Endothelial cell of umbilical vein (primary cell): ENCODE measurements around the gene ZNF598. TPM values are rescaled to one million over a fixed set of nuclear protein-coding genes. Genes with fewer than 3 reads are reported as not detected.

Experiments
- BruUV-seq: library from RNA; stranded (reverse); fragments of 400-500 nt; replicated peaks from 2 replicates; lab custom pipeline; 2021; lab: Mats Ljungman, UMichigan
- CTCF ChIA-PET: fragments of 300-600, 350-600 bp; sonication (Branson Sonifier 250); formaldehyde crosslinking; loops from one replicate; lab custom pipeline; 2021; ENCODE audit warnings: antibody characterized with exemption, inconsistent platforms; lab: Charles Lee
- POLR2A ChIA-PET: fragments of 300-600, 350-600 bp; sonication (Branson Sonifier 250); formaldehyde crosslinking; loops from one replicate; lab custom pipeline; 2021; ENCODE audit warnings: antibody characterized with exemption, inconsistent platforms; lab: Charles Lee
- DNase-seq: peaks from one replicate; pipeline ENCODE4 v3.0.0-alpha.2; 2011; ENCODE audit warnings: low read depth, low spot score
- FAIRE-seq: peaks from 2 replicates; lab custom pipeline; 2011; peaks lifted over from hg19 to GRCh38; lab: Jason Lieb, UNC
- H2AFZ ChIP-seq: 2 replicates; pipeline ENCODE4 v1.6.0; 2012; ENCODE audit warnings: low read depth, low read length, control low read depth, inconsistent platforms
- H3K27ac ChIP-seq: 2 replicates; pipeline ENCODE4 v1.5.1; 2011; ENCODE audit warnings: low read depth, mild to moderate bottlenecking, control low read depth, low read length, moderate library complexity; ENCODE audit not compliant: insufficient read depth
- H3K27me3 ChIP-seq, 2 experiments: 2 replicates each; pipeline versions ENCODE4 v1.6.0 to v1.6.1; 2011; ENCODE audit warnings: low read length in 2 of 2, mixed read lengths in 1 of 2; ENCODE audit not compliant: control insufficient read depth in 2 of 2, insufficient read depth in 2 of 2
- H3K36me3 ChIP-seq, 2 experiments: 2 replicates in 1 of 2; 3 replicates in 1 of 2; pipeline ENCODE4 v1.5.1; 2011; ENCODE audit warnings: low read length in 2 of 2, mild to moderate bottlenecking in 1 of 2, moderate library complexity in 1 of 2; ENCODE audit not compliant: control insufficient read depth in 2 of 2, insufficient read depth in 2 of 2; ENCODE audit errors: extremely low read depth in 1 of 2
- H3K4me1 ChIP-seq: 3 replicates; pipeline ENCODE4 v1.5.1; 2011; ENCODE audit warnings: mild to moderate bottlenecking, low read length; ENCODE audit not compliant: control insufficient read depth, insufficient read depth; ENCODE audit errors: extremely low read depth
- H3K4me2 ChIP-seq: 2 replicates; pipeline ENCODE4 v1.6.1; 2011; ENCODE audit warnings: low read length, control low read depth, mixed read lengths; ENCODE audit not compliant: insufficient read depth
- H3K4me3 ChIP-seq, 3 experiments: fragments of 200-600 bp in 1 of 3; sonication (generic), shearing (Covaris generic) in 1 of 3; replicated peaks in 1 of 3; 2 replicates each; pipeline ENCODE4 v1.5.1; 2011 to 2016; ENCODE audit warnings: control low read depth in 3 of 3, low read length in 3 of 3, mild to moderate bottlenecking in 2 of 3, inconsistent platforms in 1 of 3, low read depth in 1 of 3, moderate library complexity in 1 of 3; ENCODE audit not compliant: insufficient read depth in 1 of 3
- H3K79me2 ChIP-seq: 2 replicates; pipeline ENCODE4 v1.6.0; 2012; ENCODE audit warnings: low read length, inconsistent platforms; ENCODE audit not compliant: control insufficient read depth, insufficient read depth
- H3K9ac ChIP-seq: replicated peaks from 2 replicates; pipeline ENCODE3; 2011; ENCODE audit warnings: low read length, control low read depth; ENCODE audit not compliant: insufficient read depth; ENCODE audit errors: extremely low read depth
- H3K9me1 ChIP-seq: replicated peaks from 3 replicates; pipeline ENCODE4 v1.6.0; 2011; ENCODE audit warnings: mild to moderate bottlenecking, low read length; ENCODE audit not compliant: control insufficient read depth, insufficient read depth; ENCODE audit errors: extremely low read depth
- H3K9me3 ChIP-seq: replicated peaks from 2 replicates; pipeline ENCODE4 v1.5.1; 2012; ENCODE audit warnings: low read length, inconsistent platforms; ENCODE audit not compliant: control insufficient read depth, insufficient read depth
- H4K20me1 ChIP-seq: replicated peaks from 2 replicates; pipeline ENCODE3; 2011; ENCODE audit warnings: mild to moderate bottlenecking, low read length; ENCODE audit not compliant: control insufficient read depth, insufficient read depth; ENCODE audit errors: extremely low read depth
- FOS ChIP-seq: IDR thresholded peaks from 2 replicates; pipeline ENCODE4 v1.6.1; 2011; ENCODE audit warnings: mild to moderate bottlenecking, low read length, moderate library complexity, borderline replicate concordance; ENCODE audit not compliant: insufficient read depth
- POLR2A ChIP-seq: IDR thresholded peaks from 2 replicates; pipeline ENCODE4 v1.6.1; 2012; ENCODE audit warnings: low read depth, mild to moderate bottlenecking, control low read depth, low read length
- POLR2AphosphoS5 ChIP-seq: IDR thresholded peaks from 2 replicates; pipeline ENCODE4 v1.6.1; 2012; ENCODE audit warnings: low read depth, mild to moderate bottlenecking, control low read depth, low read length, moderate library complexity; ENCODE audit not compliant: insufficient read depth
- dilution Hi-C: fragments of 300-500 bp; cut with MboI; formaldehyde crosslinking; loops from one replicate; pipeline ENCODE4 v1.15.0; 2019; ENCODE audit warnings: low sequenced_read_pairs; ENCODE audit not compliant: extremely low pct_ligation_motif_present
- intact Hi-C: fragments of 100-400 bp; cut with micrococcal nuclease; formaldehyde crosslinking; loops from one replicate; pipeline ENCODE4 v1.10.0; 2022
- polyA plus RNA-seq, 4 experiments: library from polyadenylated mRNA; depleted of rRNA in 3 of 4; stranded (reverse) in 3 of 4; unstranded in 1 of 4; fragments of >200 nt; gene quantifications; 2 replicates each; pipeline versions ENCODE4 v1.2.1 to v1.2.3, GENCODE V29; 2011 to 2012; ENCODE audit warnings: missing spikeins in 1 of 4
- total RNA-seq: library from RNA; stranded (reverse); gene quantifications from 2 replicates; pipeline ENCODE4 v1.2.3, GENCODE V29; 2021

Gene ZNF598
- total and polyA plus RNA-seq, 2 donors (not counting 3 experiments of a cell fraction or from before 2014, with no cell fraction given), result 43.3 to 67.0 TPM

- Histone ChIP-seq H3K9me1 (no peaks in the 10 kb centered on the region), H4K20me1 (no peaks in the 10 kb centered on the region), H3K9ac (peak overlapping the region; percentile 89), H3K79me2 (peaks cover 66% of the 10 kb centered on the region), H3K9me3 (no peaks in the 10 kb centered on the region), H3K4me3 (peak overlapping the region; percentile 71 to 76 (median 72)), H3K27me3 (no peaks in the 10 kb centered on the region), H2AFZ (no peak overlapping the region), H3K4me1 (peaks cover 48% of the 10 kb centered on the region), H3K36me3 (peaks cover 0 to 3% of the 10 kb centered on the region in 2 experiments), H3K4me2 (peak overlapping the region; percentile 92), H3K27ac (peak overlapping the region; percentile 82)
- dilution Hi-C loops (no loop called here), intact Hi-C loops (loop anchor here (1.0 to 2.0 kb wide), 2 partner anchors 43 to 147 kb away; partner anchors contain the start of genes RPS2 and TRAF7)
- POLR2A ChIA-PET, result interaction anchor here (0.6 to 1.0 kb wide), 2 partner anchors 139 to 147 kb away, joined by 3 read pairs; partner anchors contain the start of gene TRAF7
- DNase-seq, result peak; percentile 46
- TSS peak; percentile 53 for BruUV-seq
- no peak for TF ChIP-seq FOS
- peak; percentile 36 for TF ChIP-seq POLR2AphosphoS5
- TF ChIP-seq POLR2A, result peak; percentile 59
- CTCF ChIA-PET, result interaction anchor here (0.8 to 2.7 kb wide), 8 partner anchors 8 to 147 kb away, joined by 3 to 28 read pairs (median 4); partner anchors contain the start of gene TRAF7
- peak; percentile 73 for FAIRE-seq
Observed at GRCh38 chr16:2008009-2008526, 1.6 kb downstream of the ZNF598 start.

- DNase-seq, result no peak
- CTCF ChIA-PET, result interaction anchor here (0.8 to 2.7 kb wide), 8 partner anchors 9 to 148 kb away, joined by 3 to 28 read pairs (median 4); partner anchors contain the start of gene TRAF7
- H3K27ac ChIP-seq, result peak overlapping the region; percentile 82
Observed at GRCh38 chr16:2007081-2007836, 2.4 kb downstream of the ZNF598 start.

More at GRCh38 chr16:2007081-2007836, 2.4 kb downstream of the ZNF598 start:
- peak overlapping the region; percentile 43 for H3K9ac ChIP-seq
- H3K4me2 ChIP-seq, result peak overlapping the region; percentile 92
- peaks cover 0 to 11% of the 10 kb centered on the region in 2 experiments for H3K36me3 ChIP-seq
- POLR2A ChIA-PET, result interaction anchor here (0.6 to 1.0 kb wide), 2 partner anchors 139 to 148 kb away, joined by 3 read pairs; partner anchors contain the start of gene TRAF7
- peak; percentile 24 for TF ChIP-seq POLR2A
- TF ChIP-seq FOS, result no peak
- H3K27me3 ChIP-seq, result no peaks in the 10 kb centered on the region
- H2AFZ ChIP-seq, result no peak overlapping the region
- H3K4me3 ChIP-seq, result peak overlapping the region in 2 of 3 experiments; percentile 0 to 71
- peaks cover 48% of the 10 kb centered on the region for H3K4me1 ChIP-seq
- intact Hi-C loops (no loop called here), dilution Hi-C loops (no loop called here)
- no TSS peak for BruUV-seq
- H3K79me2 ChIP-seq, result peaks cover 69% of the 10 kb centered on the region
- no peak for FAIRE-seq
- no peaks in the 10 kb centered on the region for H3K9me3 ChIP-seq
- no peaks in the 10 kb centered on the region for H3K9me1 ChIP-seq
- no peaks in the 10 kb centered on the region for H4K20me1 ChIP-seq
